DND-41 (cell line): ENCODE data around the gene S100A2.

Source experiments
- ATAC-seq: fragments of 200-7000 bp; cut with Tn5 transposase; 3 replicates; pipeline ENCODE4 v1.9.1; 2021; ENCODE audit warnings: low read depth; ENCODE audit not compliant: insufficient read depth
- DNase-seq: peaks from one replicate; pipeline ENCODE4 v3.0.0-alpha.2; 2020
- H2AFZ ChIP-seq: 2 replicates; pipeline ENCODE4 v1.6.0; 2012; ENCODE audit warnings: low read depth, low read length
- H3K27ac ChIP-seq: 2 replicates; pipeline ENCODE4 v1.5.1; 2012; ENCODE audit warnings: low read length, inconsistent platforms
- H3K27me3 ChIP-seq: fragments of 200-600 bp; sonication (generic); 2 replicates; pipeline ENCODE4 v1.6.0; 2012; ENCODE audit warnings: low read length, mild to moderate bottlenecking, inconsistent platforms; ENCODE audit not compliant: insufficient read depth, poor library complexity
- H3K36me3 ChIP-seq: 2 replicates; pipeline ENCODE4 v1.5.1; 2012; ENCODE audit warnings: low read length, inconsistent platforms; ENCODE audit not compliant: insufficient read depth
- H3K4me1 ChIP-seq: 2 replicates; pipeline ENCODE4 v1.5.1; 2012; ENCODE audit warnings: mild to moderate bottlenecking, low read length; ENCODE audit not compliant: insufficient read depth
- H3K4me2 ChIP-seq: 2 replicates; pipeline ENCODE4 v1.6.0; 2012; ENCODE audit warnings: mild to moderate bottlenecking, moderate library complexity, low read length, inconsistent platforms; ENCODE audit not compliant: insufficient read depth
- H3K4me3 ChIP-seq, 2 experiments: fragments of 200-600 bp in 1 of 2; shearing (Covaris generic) in 1 of 2; 2 replicates each; pipeline ENCODE4 v1.5.1; 2012 to 2016; ENCODE audit warnings: inconsistent platforms in 2 of 2, low read length in 2 of 2, mild to moderate bottlenecking in 2 of 2, low read depth in 1 of 2, moderate library complexity in 1 of 2
- H3K79me2 ChIP-seq: 2 replicates; pipeline ENCODE4 v1.6.0; 2012; ENCODE audit warnings: low read length, inconsistent platforms; ENCODE audit not compliant: insufficient read depth
- H3K9ac ChIP-seq: 2 replicates; pipeline ENCODE4 v1.6.0; 2012; ENCODE audit warnings: low read depth, mild to moderate bottlenecking, inconsistent platforms, low read length, moderate library complexity
- H3K9me3 ChIP-seq: 2 replicates; pipeline ENCODE4 v1.5.1; 2012; ENCODE audit warnings: low read length, moderate library complexity, mild to moderate bottlenecking, inconsistent platforms; ENCODE audit not compliant: insufficient read depth, severe bottlenecking
- H4K20me1 ChIP-seq: 2 replicates; pipeline ENCODE4 v1.6.0; 2012; ENCODE audit warnings: low read length; ENCODE audit not compliant: insufficient read depth
- EZH2 ChIP-seq: IDR thresholded peaks from 3 replicates; pipeline ENCODE4 v1.6.1; 2012; ENCODE audit warnings: borderline replicate concordance, low read depth, mild to moderate bottlenecking, moderate library complexity, low read length, inconsistent platforms; ENCODE audit not compliant: severe bottlenecking
- TF ChIP-seq, protein P1 (sequence below): IDR thresholded peaks from 2 replicates; pipeline ENCODE4 v1.5.1; 2012; ENCODE audit warnings: borderline replicate concordance, low read length, moderate library complexity, mild to moderate bottlenecking; ENCODE audit not compliant: poor library complexity, severe bottlenecking; ENCODE audit errors: extremely low read depth

The S100A2 gene

DNA sequence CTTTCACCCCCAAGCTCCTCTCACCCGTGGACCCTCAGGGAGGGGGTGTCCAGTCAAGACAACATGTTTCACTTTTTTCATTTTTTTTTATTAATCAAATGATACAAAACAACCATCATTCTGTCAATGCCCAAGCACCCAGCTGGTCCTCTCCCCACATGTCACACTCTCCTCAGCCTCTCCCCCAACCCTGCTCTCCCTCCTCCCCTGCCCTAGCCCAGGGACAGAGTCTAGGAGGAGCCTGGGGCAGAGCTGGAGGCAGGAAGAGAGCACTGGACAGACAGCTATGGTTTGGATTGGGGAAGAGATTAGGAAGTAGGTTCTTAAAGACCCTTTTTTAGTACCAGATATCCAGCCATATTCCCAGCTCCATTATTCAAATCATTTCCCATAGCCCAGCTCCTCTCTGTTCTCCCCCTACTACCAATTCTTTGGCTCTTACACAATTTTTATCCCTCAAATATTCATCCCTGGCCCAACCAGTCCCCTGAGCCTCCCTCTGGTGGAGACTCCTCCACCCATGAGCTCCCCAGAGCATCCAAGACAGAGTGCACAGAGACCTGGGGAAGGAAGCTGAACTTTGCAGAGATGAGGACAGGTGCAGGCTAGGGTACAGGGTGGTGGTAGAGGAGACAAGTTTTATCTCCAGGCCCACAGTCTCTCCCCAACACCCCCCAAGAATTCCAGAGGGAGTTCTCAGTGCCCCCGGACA is 48.7 kb upstream of the S100A2 start:
- H3K27ac ChIP-seq, result no peak overlapping the region
- no peak for ATAC-seq
- H3K9me3 ChIP-seq, result no peaks in the 10 kb centered on the region
- H3K9ac ChIP-seq, result no peak overlapping the region
- no peak for DNase-seq
- H3K4me3 ChIP-seq, result no peak overlapping the region
- H3K79me2 ChIP-seq, result no peaks in the 10 kb centered on the region
- no peaks in the 10 kb centered on the region for H3K4me1 ChIP-seq
- TF ChIP-seq EZH2, result no peak
- TF ChIP-seq, protein P1, sequence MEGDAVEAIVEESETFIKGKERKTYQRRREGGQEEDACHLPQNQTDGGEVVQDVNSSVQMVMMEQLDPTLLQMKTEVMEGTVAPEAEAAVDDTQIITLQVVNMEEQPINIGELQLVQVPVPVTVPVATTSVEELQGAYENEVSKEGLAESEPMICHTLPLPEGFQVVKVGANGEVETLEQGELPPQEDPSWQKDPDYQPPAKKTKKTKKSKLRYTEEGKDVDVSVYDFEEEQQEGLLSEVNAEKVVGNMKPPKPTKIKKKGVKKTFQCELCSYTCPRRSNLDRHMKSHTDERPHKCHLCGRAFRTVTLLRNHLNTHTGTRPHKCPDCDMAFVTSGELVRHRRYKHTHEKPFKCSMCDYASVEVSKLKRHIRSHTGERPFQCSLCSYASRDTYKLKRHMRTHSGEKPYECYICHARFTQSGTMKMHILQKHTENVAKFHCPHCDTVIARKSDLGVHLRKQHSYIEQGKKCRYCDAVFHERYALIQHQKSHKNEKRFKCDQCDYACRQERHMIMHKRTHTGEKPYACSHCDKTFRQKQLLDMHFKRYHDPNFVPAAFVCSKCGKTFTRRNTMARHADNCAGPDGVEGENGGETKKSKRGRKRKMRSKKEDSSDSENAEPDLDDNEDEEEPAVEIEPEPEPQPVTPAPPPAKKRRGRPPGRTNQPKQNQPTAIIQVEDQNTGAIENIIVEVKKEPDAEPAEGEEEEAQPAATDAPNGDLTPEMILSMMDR, result no peak
- no peak overlapping the region for H2AFZ ChIP-seq
- H4K20me1 ChIP-seq, result no peaks in the 10 kb centered on the region; the same call in 1 of the 2 replicates
- no peak overlapping the region for H3K4me2 ChIP-seq
- no peaks in the 10 kb centered on the region for H3K27me3 ChIP-seq
- no peaks in the 10 kb centered on the region for H3K36me3 ChIP-seq

DNA sequence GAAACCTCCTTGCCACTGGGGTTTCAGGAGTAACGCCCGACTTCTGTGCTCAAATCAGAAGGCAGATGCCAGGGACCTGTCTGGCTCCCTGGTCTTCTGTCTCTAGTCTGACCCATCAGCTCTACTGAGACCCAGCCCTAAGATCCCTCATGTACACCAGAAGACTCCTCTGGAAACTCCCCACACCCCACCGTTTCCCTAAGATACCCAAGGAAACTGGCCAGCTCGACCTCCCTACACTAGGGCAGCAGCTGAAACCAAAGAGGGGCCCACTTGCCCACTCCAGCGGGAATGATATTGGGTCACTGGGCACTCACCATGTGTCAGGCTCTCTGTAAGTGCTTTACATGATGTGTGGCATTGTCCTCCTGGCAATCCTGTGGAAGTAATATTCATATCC is 47.8 kb upstream of the S100A2 start:
- H3K27ac ChIP-seq, result no peak overlapping the region
- H3K9me3 ChIP-seq, result no peaks in the 10 kb centered on the region
- H3K4me2 ChIP-seq, result no peak overlapping the region
- DNase-seq (no peak), ATAC-seq (no peak)
- no peaks in the 10 kb centered on the region; the same call in 1 of the 2 replicates for H4K20me1 ChIP-seq
- TF ChIP-seq EZH2, result no peak
- TF ChIP-seq, protein P1, result no peak
- no peak overlapping the region for H3K9ac ChIP-seq
- no peaks in the 10 kb centered on the region for H3K4me1 ChIP-seq
- no peak overlapping the region for H3K4me3 ChIP-seq
- H3K36me3 ChIP-seq, result no peaks in the 10 kb centered on the region
- H3K27me3 ChIP-seq, result no peaks in the 10 kb centered on the region
- H2AFZ ChIP-seq, result no peak overlapping the region
- H3K79me2 ChIP-seq, result no peaks in the 10 kb centered on the region

DNA sequence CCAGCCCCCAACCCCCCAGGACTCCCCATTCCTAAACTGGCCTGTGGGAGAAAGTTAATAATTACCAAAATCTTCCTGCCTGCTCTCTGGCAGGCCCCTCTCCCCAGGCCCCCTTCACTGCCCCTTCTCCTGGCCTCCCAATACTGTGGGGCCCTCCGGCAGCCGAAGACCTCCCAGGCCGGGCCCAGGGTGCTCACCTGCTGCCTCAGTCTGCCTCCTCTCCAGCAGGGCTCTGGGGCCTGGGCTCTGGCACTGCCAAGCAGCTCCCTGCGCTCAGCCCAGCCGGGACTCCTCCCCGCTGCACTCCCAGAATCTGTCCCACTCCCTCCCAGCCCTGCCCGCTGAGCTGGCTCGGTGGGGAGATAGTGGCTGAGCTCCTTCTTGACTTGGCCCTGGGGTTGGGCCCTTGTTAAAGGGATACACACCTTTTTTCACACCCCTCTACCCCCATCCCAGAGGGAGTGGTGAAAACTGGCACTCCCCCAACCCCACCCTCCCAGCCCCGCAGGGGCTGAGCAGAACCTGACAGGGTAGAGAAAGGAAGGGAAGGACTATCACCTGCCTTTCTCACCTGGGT is 47.2 kb upstream of the S100A2 start, which contains the start of gene S100A16:
Gene S100A16, minus strand, starts transcription at position 383 of the 577 bp plus-strand sequence. CDS start 4,986 bp downstream, outside the sequence.
- H2AFZ ChIP-seq, result no peak within 1 kb of the TSS
- H3K27ac ChIP-seq, result no peak within 1 kb of the TSS
- H3K79me2 ChIP-seq, result no peaks in the 10 kb centered on the region
- H3K9me3 ChIP-seq, result no peaks in the 10 kb centered on the region
- no peak within 1 kb of the TSS for H3K4me3 ChIP-seq
- H3K27me3 ChIP-seq, result no peaks in the 10 kb centered on the region
- no peaks in the 10 kb centered on the region for H3K36me3 ChIP-seq
- TF ChIP-seq, protein P1, result no peak
- TF ChIP-seq EZH2, result no peak
- H3K4me2 ChIP-seq, result no peak within 1 kb of the TSS
- no peak within 1 kb of the TSS for H3K9ac ChIP-seq
- H3K4me1 ChIP-seq, result no peaks in the 10 kb centered on the region
- no peaks in the 10 kb centered on the region; the same call in 1 of the 2 replicates for H4K20me1 ChIP-seq
- DNase-seq, result no peak
- ATAC-seq, result no peak; the same call in 2 of the 3 replicates
